ENCODE results near the gene GNB1L. TPM values are rescaled to one million over a fixed set of nuclear protein-coding genes. Genes with fewer than 3 reads are reported as not detected.

GNB1L gene
- total RNA-seq, 1 experiment from 2014 or later: 10.3 TPM

DNA sequence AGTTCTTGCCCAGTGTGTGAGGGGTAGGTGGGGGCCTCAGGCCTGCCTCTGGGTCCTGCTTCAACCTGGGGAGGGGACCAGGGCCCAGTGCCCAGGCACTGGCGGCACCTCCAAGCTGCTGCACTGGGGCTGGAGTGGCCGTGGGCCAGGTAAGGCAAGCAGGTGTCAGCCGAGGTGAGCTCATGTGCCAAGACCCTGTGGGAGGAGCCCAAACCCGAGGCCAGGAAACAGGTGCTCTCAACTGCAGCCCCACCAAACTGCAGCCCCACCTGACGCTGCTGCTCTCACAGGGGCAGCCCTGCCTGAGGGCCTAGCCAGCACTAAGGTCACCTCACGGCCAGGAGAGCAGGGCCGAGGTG lies 18.1 kb upstream of the GNB1L start:
- DNase-seq: no peak
- TF ChIP-seq, protein P1, sequence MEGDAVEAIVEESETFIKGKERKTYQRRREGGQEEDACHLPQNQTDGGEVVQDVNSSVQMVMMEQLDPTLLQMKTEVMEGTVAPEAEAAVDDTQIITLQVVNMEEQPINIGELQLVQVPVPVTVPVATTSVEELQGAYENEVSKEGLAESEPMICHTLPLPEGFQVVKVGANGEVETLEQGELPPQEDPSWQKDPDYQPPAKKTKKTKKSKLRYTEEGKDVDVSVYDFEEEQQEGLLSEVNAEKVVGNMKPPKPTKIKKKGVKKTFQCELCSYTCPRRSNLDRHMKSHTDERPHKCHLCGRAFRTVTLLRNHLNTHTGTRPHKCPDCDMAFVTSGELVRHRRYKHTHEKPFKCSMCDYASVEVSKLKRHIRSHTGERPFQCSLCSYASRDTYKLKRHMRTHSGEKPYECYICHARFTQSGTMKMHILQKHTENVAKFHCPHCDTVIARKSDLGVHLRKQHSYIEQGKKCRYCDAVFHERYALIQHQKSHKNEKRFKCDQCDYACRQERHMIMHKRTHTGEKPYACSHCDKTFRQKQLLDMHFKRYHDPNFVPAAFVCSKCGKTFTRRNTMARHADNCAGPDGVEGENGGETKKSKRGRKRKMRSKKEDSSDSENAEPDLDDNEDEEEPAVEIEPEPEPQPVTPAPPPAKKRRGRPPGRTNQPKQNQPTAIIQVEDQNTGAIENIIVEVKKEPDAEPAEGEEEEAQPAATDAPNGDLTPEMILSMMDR (conservative IDR thresholded peaks at IDR 0.05): no peak
- no peak for TF ChIP-seq EZH2 (IDR thresholded peaks at IDR 0.05; ENCODE audit: low read depth)
- Histone ChIP-seq H3K9me2 (ENCODE audit: insufficient read depth) (no peaks in the 10 kb centered on the region), H3F3A (ENCODE audit: insufficient read depth, low read depth) (no peaks in the 10 kb centered on the region), H3K4me3 (no peak overlapping the region), H2AFZ (no peak overlapping the region), H3K4me2 (no peak overlapping the region), H3K27ac (no peak overlapping the region), H3K9me3 (ENCODE audit: insufficient read depth, low read depth) (no peaks in the 10 kb centered on the region), H4K20me1 (ENCODE audit: insufficient read depth) (no peaks in the 10 kb centered on the region), H3K4me1 (replicated peaks; ENCODE audit: insufficient read depth) (no peaks in the 10 kb centered on the region), H3K36me3 (ENCODE audit: low read depth) (no peaks in the 10 kb centered on the region), H3K27me3 (ENCODE audit: insufficient read depth, low read depth) (no peaks in the 10 kb centered on the region), H3K79me2 (ENCODE audit: low read depth) (no peaks in the 10 kb centered on the region)
- POLR2A ChIA-PET (ENCODE audit: unreplicated experiment): no interaction called here
- intact Hi-C loops (cut with micrococcal nuclease; ENCODE audit: unreplicated experiment): no loop called here
- CTCF ChIA-PET: no interaction called here
- BruUV-seq (replicated peaks): no TSS peak

DNA sequence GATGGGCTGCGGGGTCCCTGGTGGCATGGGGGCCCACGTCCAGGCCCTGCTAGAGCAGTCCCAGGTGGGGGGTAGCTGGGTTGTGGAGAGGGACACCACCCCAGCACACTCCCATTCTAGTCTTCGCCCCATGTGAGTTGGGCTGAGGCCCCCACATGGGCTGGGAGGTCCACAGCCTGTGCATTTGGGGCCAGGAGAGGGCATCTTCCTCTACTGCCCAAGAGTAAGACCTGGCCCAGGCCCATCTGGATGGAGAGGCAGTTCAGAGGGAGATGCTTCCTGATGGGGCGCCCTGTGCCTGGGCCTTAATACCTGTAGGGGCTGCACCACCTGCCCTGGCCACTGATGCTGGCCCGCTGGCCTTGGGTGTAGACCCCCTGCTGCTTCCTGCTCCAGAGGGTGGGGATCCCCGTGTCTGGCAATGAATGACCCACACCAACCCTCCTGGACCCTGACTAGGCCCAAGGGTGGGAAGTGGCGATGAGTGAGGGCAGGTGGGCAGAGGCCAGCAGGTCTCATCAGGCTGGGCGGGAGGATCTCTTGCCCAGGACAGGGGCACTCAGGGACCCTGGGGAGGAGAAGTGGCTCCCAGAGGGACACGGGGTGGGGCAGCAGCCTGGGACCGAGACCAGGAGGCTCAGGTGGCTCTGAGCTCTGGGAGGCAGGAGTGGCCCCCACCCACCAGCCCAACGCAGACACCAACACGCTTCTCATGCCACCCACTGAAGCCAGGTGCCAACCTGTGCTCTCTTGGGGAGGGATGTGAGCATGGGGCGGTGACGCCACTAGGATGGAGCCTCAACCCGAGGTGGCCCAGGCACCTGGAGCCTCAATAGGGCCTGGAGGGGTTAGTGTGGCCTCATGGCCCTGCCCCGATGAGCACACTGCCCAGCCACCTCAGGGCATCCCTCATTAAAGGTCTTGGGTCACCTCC lies 17.4 kb upstream of the GNB1L start:
- intact Hi-C loops (cut with micrococcal nuclease; ENCODE audit: unreplicated experiment): no loop called here

DNA sequence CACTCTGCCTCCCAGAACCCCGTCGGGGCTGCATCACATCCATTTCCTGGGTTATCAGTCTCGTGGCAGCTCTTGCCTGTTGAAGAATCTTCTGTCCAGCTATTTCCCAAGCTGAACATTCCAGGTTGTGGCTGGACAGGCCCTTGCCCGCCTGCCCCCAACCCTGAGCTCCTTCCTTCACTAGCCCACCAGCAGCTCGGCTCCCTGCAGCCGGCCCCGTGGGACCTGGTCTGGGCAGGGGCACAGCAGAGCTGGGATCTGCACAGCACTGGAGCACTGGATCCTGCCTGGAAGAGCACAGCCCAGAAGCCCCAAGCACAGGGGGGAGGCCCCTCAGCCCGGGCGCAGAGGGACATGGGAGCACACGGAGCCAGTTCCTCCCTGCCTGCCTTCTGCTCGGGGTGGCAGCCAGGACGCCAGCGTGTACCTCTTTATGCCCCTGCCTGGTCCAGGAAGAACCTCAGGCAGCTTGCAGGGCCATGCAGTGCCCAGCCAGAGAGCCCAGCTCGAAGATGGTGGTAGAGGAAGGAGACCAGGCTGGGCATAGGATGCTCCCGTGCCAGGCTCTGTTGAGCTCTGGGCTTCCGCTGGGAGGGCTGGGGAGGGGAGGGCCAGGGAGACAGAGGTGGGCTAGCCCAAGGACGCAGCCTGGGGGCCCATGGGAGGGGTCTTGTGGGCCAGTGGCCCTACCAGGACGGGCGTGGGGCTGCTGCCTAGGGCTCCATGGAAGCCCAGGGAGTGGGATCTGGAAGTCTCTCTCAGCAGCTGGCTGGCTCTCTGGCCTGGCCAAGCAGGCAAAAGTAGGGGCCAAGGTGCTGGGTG lies 16.6 kb upstream of the GNB1L start:
- no TSS peak for BruUV-seq (replicated peaks)
- Histone ChIP-seq H3K27ac (no peak overlapping the region), H3K9me2 (ENCODE audit: insufficient read depth) (no peaks in the 10 kb centered on the region), H3K4me3 (no peak overlapping the region), H3K4me2 (no peak overlapping the region), H3K9me3 (ENCODE audit: insufficient read depth, low read depth) (no peaks in the 10 kb centered on the region), H3K36me3 (ENCODE audit: low read depth) (no peaks in the 10 kb centered on the region), H4K20me1 (ENCODE audit: insufficient read depth) (no peaks in the 10 kb centered on the region), H3K4me1 (replicated peaks; ENCODE audit: insufficient read depth) (no peaks in the 10 kb centered on the region), H3K27me3 (ENCODE audit: insufficient read depth, low read depth) (no peaks in the 10 kb centered on the region), H3K79me2 (ENCODE audit: low read depth) (no peaks in the 10 kb centered on the region), H3F3A (ENCODE audit: insufficient read depth, low read depth) (no peaks in the 10 kb centered on the region), H2AFZ (no peak overlapping the region)
- DNase-seq: no peak
- POLR2A ChIA-PET (ENCODE audit: unreplicated experiment): no interaction called here
- CTCF ChIA-PET: interaction anchor here (0.5 kb wide), 1 partner anchor 42 kb away, joined by 3 read pairs; no protein-coding TSS in a partner anchor
- TF ChIP-seq, protein P1 (conservative IDR thresholded peaks at IDR 0.05): no peak
- TF ChIP-seq EZH2 (IDR thresholded peaks at IDR 0.05; ENCODE audit: low read depth): no peak
- intact Hi-C loops (cut with micrococcal nuclease; ENCODE audit: unreplicated experiment): no loop called here

More for the DNA sequence above, 17.4 kb upstream of the GNB1L start:
- Histone ChIP-seq H3K27ac (no peak overlapping the region), H3K9me3 (ENCODE audit: insufficient read depth, low read depth) (no peaks in the 10 kb centered on the region), H3K4me1 (replicated peaks; ENCODE audit: insufficient read depth) (no peaks in the 10 kb centered on the region), H4K20me1 (ENCODE audit: insufficient read depth) (no peaks in the 10 kb centered on the region), H3K36me3 (ENCODE audit: low read depth) (no peaks in the 10 kb centered on the region), H2AFZ (no peak overlapping the region), H3K27me3 (ENCODE audit: insufficient read depth, low read depth) (no peaks in the 10 kb centered on the region), H3K79me2 (ENCODE audit: low read depth) (no peaks in the 10 kb centered on the region), H3K4me3 (no peak overlapping the region), H3K4me2 (no peak overlapping the region), H3K9me2 (ENCODE audit: insufficient read depth) (no peaks in the 10 kb centered on the region), H3F3A (ENCODE audit: insufficient read depth, low read depth) (no peaks in the 10 kb centered on the region)
- TF ChIP-seq, protein P1 (conservative IDR thresholded peaks at IDR 0.05): no peak
- no peak for TF ChIP-seq EZH2 (IDR thresholded peaks at IDR 0.05; ENCODE audit: low read depth)
- POLR2A ChIA-PET (ENCODE audit: unreplicated experiment): no interaction called here
- DNase-seq: no peak
- BruUV-seq (replicated peaks): no TSS peak
- CTCF ChIA-PET: no interaction called here
